Measurements from ENCODE around the gene NUDT8.

DNA sequence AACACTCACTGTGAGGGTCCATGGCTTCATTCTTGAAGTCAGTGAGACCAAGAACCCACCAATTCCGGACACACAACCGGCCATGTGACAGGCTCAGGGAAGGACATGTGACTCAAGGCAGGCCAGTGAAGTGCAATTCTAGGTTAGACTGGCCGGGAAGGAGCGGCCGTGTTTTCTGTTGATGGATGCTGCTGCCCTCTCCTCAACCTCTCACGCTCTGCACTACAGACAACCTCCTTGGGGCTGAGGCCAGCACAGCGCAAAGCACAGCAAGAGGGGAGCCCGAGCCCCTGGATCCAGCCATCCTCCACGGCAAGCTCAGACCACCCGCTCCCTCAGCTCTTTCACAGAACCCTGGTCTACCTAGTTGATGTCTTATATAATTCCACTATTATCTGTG, 2.8 kb downstream of the NUDT8 start:
- TF ChIP-seq CTCF (optimal IDR thresholded peaks at IDR 0.05 in 1 of 3, IDR thresholded peaks at IDR 0.05 in 1 of 3, conservative IDR thresholded peaks at IDR 0.05 in 1 of 3; ENCODE audit: extremely low read depth in 1 of 3, insufficient read depth in 2 of 3, low read length in 3 of 3) (no peak), EZH2 (IDR thresholded peaks at IDR 0.05; ENCODE audit: low read length) (no peak)
